Liver (tissue), 3 donors: ENCODE measurements around the gene HSBP1.

Experiments
- EGR1 ChIP-seq, 2 donors: IDR thresholded peaks; 2 replicates each; pipeline ENCODE4 v1.6.1; 2016 to 2018; ENCODE audit warnings: antibody characterized with exemption in 2 of 2, low read depth in 2 of 2
- FOXA2 ChIP-seq: IDR thresholded peaks from 2 replicates; pipeline ENCODE4 v1.6.1; 2016; ENCODE audit warnings: antibody characterized with exemption
- GABPA ChIP-seq, 2 donors: IDR thresholded peaks in 1 of 2; conservative IDR thresholded peaks in 1 of 2; 2 replicates each; pipeline ENCODE4 v1.6.1; 2016; ENCODE audit warnings: antibody characterized with exemption in 2 of 2, mild to moderate bottlenecking in 1 of 2, moderate library complexity in 1 of 2
- HNF4A ChIP-seq, 2 donors: conservative IDR thresholded peaks; 2 replicates each; pipeline ENCODE4 v1.6.1; 2016; ENCODE audit warnings: antibody characterized with exemption in 2 of 2, mild to moderate bottlenecking in 2 of 2
- JUND ChIP-seq, 2 donors: IDR thresholded peaks; 2 replicates each; pipeline ENCODE4 v1.6.1; 2016; ENCODE audit warnings: antibody characterized with exemption in 2 of 2
- RAD21 ChIP-seq, 2 donors: IDR thresholded peaks; 2 replicates each; pipeline ENCODE4 v1.6.1; 2016; ENCODE audit warnings: antibody characterized with exemption in 2 of 2, mild to moderate bottlenecking in 2 of 2
- REST ChIP-seq: IDR thresholded peaks from 2 replicates; pipeline ENCODE4 v1.6.1; 2016; ENCODE audit warnings: antibody characterized with exemption, mild to moderate bottlenecking
- SP1 ChIP-seq: IDR thresholded peaks from 2 replicates; pipeline ENCODE4 v1.6.1; 2018; ENCODE audit warnings: antibody characterized with exemption, mild to moderate bottlenecking
- TAF1 ChIP-seq: conservative IDR thresholded peaks from 2 replicates; pipeline ENCODE4 v1.6.1; 2016; ENCODE audit warnings: antibody characterized with exemption, mild to moderate bottlenecking
- YY1 ChIP-seq: IDR thresholded peaks from 2 replicates; pipeline ENCODE4 v1.6.1; 2016; ENCODE audit warnings: antibody characterized with exemption, mild to moderate bottlenecking
- TF ChIP-seq, protein P1 (sequence below): IDR thresholded peaks from 2 replicates; pipeline ENCODE4 v1.6.1; 2016; ENCODE audit warnings: antibody characterized with exemption
- TF ChIP-seq, protein P2 (sequence below): fragments of 150-350 bp; IDR thresholded peaks from 2 replicates; pipeline ENCODE4 v1.5.1; 2017; ENCODE audit warnings: improper control_type of control experiment, low read depth, low read length; ENCODE audit not compliant: missing input control
- TF ChIP-seq, protein P3 (sequence below): IDR thresholded peaks from 2 replicates; pipeline ENCODE4 v1.6.1; 2016; ENCODE audit warnings: antibody characterized with exemption
- TF ChIP-seq, protein P4 (sequence below): IDR thresholded peaks from 2 replicates; pipeline ENCODE4 v1.6.1; 2016; ENCODE audit warnings: antibody characterized with exemption
- donor health status: healthy.
- donor health status: healthy.

DNA sequence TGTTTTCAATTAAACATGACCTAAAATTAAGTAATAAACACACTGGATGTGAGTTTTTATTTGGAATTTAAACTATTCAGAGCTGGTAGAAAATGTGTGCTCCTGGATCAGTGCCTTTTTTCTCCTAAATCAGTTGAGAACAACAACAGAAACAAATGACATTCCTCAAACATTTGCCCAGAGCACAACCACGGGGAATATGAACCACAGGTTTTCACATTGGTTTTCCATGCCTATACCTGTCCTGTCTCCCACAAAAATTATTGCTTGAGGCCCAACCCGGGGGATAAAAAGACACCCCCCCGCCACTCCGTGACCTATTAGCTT, 6.8 kb downstream of the HSBP1 start:
- TF ChIP-seq EGR1 (IDR thresholded peaks at IDR 0.05; ENCODE audit: low read depth in 2 of 2) (no peak), YY1 (no peak), REST (no peak), RAD21 (IDR thresholded peaks at IDR 0.05) (no peak), SP1 (no peak), GABPA (IDR thresholded peaks at IDR 0.05 in 1 of 2, conservative IDR thresholded peaks at IDR 0.05 in 1 of 2) (no peak), JUND (IDR thresholded peaks at IDR 0.05) (no peak), TAF1 (no peak), FOXA2 (no peak), HNF4A (conservative IDR thresholded peaks at IDR 0.05) (no peak)
- TF ChIP-seq, protein P1, sequence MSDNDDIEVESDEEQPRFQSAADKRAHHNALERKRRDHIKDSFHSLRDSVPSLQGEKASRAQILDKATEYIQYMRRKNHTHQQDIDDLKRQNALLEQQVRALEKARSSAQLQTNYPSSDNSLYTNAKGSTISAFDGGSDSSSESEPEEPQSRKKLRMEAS, result no peak
- TF ChIP-seq, protein P2, sequence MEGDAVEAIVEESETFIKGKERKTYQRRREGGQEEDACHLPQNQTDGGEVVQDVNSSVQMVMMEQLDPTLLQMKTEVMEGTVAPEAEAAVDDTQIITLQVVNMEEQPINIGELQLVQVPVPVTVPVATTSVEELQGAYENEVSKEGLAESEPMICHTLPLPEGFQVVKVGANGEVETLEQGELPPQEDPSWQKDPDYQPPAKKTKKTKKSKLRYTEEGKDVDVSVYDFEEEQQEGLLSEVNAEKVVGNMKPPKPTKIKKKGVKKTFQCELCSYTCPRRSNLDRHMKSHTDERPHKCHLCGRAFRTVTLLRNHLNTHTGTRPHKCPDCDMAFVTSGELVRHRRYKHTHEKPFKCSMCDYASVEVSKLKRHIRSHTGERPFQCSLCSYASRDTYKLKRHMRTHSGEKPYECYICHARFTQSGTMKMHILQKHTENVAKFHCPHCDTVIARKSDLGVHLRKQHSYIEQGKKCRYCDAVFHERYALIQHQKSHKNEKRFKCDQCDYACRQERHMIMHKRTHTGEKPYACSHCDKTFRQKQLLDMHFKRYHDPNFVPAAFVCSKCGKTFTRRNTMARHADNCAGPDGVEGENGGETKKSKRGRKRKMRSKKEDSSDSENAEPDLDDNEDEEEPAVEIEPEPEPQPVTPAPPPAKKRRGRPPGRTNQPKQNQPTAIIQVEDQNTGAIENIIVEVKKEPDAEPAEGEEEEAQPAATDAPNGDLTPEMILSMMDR, result no peak
- TF ChIP-seq, protein P3, sequence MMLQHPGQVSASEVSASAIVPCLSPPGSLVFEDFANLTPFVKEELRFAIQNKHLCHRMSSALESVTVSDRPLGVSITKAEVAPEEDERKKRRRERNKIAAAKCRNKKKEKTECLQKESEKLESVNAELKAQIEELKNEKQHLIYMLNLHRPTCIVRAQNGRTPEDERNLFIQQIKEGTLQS, result no peak
- TF ChIP-seq, protein P4, sequence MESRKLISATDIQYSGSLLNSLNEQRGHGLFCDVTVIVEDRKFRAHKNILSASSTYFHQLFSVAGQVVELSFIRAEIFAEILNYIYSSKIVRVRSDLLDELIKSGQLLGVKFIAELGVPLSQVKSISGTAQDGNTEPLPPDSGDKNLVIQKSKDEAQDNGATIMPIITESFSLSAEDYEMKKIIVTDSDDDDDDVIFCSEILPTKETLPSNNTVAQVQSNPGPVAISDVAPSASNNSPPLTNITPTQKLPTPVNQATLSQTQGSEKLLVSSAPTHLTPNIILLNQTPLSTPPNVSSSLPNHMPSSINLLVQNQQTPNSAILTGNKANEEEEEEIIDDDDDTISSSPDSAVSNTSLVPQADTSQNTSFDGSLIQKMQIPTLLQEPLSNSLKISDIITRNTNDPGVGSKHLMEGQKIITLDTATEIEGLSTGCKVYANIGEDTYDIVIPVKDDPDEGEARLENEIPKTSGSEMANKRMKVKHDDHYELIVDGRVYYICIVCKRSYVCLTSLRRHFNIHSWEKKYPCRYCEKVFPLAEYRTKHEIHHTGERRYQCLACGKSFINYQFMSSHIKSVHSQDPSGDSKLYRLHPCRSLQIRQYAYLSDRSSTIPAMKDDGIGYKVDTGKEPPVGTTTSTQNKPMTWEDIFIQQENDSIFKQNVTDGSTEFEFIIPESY, result no peak
